NCI-H510A (cell line): ENCODE data around the gene OR1I1.

ENCODE experiments used
- DNase-seq: peaks from one replicate; lab custom pipeline; 2025; lab: John Stamatoyannopoulos, UW

The OR1I1 gene

GRCh38 chr19:15118789-15119494 is 36.9 kb downstream of the OR1I1 start:
- DNase-seq: no peak

DNA sequence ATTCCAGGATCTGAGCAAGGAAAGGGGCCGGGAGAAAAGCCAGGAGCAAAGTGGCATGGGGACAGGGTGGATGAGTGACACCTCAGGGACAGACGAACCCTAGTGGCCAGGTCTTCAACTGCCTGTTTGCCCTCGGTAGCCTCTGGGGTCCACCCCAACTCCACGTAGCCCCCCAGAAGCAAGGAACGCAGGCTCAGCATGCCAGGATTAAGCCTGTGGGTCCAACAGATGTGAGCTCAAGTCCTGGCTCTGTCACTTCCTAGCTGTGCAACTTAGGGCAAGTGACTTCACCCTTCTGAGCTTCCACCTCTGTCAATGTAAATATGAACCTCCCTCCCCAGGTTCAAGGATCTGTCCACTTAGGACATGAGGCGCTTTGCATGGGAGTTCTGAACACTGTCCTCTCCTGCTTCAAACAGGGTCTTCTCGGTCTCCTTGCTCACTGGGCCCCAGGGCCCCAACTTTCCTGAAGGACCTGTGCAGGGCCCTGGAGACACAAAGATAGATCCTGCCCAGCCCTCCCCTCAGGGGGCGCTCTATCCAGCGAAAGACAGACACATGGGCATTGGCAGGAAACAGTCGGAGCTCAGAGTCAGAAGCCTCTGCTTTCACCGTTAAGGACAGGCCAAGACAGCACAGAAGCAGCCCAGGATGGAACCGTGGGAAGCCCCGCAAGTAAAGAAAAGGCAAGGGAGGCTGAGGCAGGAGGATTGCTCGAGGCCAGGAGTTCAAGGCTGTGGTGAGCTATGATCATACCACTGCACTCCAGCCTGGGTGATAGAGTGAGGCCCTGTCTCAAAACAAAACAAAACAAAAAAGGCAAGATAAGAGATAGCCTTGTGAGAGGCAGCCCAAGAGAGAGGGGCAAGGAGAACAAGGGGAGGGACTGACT is 38.4 kb downstream of the OR1I1 start:
- DNase-seq: no peak

GRCh38 chr19:15122331-15123030 is 40.5 kb downstream of the OR1I1 start:
- no peak for DNase-seq

GRCh38 chr19:15123031-15123890 is 41.2 kb downstream of the OR1I1 start:
- no peak for DNase-seq

GRCh38 chr19:15123900-15124299 is 41.9 kb downstream of the OR1I1 start:
- no peak for DNase-seq

DNA sequence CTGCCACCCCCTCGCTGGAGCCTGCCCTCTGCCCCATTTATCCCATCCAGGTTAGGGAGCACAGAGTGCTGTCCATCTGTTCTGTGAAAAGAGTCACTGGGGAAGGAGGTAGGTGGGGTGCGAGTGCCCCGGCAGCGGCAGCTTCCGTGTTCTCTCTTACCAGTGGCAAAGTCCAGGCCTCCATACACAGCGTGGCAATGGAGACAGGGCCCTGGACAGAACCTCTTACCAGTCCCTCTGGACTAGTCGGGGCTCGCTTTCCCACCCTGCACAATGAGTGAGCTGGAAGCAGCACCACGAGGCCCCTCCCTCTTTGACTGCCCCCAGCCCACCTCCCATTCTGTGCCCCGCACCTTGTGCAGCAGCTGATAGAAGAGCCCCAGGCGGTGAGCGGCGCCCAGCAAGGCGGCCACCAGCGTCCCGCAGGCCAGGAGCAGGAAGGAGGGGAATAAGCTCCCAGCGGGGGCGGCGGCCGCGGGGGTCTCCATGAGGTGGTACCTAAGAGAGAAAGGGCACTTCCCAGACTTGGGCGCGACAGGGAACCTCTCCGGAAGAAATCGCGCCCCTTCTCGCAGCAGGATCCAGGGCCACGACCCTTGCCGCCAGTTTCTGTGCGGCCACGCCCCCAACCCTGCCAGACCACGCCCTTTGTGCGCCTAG is 42.7 kb downstream of the OR1I1 start:
- no peak for DNase-seq

DNA sequence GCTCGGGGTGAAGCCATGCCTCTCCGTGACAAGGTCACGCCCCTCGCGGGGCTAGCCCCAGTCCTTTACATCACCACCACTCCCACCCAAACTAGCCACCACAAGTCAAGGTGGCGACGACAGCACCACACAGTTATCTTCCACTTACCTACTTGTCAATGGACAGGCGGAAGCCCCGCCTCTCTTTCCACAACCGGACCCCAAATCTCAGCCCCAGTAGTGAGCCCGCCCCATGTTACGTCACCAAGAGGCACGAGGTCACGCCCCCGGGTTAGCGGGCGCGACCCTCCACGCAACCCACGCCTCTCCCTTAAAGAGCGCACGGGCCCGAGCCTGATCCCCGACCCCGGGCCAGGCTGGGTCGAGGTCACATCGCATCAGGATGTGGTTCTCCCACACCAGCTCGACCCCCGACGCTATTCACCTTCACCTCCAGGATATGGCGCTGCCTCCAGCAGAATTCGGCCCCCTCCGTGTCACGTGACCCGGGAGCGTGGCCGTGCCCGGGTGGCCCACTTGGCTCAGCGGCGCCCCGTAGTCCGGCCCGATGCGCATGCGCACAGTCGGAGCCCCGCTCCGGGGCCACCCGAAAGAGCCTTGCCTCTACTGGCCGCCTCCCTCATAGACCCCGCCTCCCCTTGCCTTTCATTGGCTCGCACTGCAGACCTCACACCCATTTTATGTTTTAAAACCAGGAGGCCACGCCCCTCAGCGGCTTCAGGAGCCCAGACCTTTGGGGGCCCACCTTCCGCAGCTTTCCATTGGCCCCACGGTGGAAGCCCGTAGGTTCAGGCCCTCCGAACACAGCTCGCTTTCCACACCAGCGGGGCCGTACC is 43.4 kb downstream of the OR1I1 start:
- peak; percentile 95 for DNase-seq

DNA sequence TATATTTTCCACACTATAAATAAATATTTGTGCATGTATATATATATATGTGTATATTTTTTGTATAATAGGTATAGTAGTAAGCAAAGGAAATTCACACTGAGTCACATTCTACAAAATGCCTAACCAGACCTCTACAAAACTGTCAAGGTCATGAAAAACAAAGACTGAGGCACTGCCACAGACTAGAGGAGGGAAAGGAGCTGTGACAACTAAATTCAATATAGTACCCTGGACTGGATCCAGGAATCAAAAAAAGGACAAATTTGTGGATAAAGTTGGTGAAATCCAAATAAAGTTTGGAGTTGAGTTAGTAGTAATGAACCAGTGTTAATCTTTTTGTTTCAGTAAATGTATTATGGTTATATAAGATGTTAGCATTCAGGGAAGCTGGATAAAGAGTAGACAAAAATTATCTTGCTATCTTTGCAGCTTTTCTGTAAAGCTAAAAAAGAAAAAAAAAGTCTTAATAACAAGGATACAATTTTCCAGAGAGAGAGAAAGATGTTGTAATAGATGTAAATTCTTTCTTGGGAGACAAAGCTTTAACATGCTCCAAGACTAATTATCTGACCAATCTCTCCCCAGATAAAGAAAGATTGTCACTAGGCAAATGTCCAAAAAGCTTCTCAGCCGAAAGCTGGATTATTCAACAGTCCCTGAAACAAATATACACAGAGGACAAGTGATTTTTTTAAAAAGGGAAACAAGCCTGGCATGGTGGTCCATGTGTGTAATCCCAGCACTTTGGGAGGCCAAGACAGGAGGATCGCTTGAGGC is 44.3 kb downstream of the OR1I1 start:
- no peak for DNase-seq

DNA sequence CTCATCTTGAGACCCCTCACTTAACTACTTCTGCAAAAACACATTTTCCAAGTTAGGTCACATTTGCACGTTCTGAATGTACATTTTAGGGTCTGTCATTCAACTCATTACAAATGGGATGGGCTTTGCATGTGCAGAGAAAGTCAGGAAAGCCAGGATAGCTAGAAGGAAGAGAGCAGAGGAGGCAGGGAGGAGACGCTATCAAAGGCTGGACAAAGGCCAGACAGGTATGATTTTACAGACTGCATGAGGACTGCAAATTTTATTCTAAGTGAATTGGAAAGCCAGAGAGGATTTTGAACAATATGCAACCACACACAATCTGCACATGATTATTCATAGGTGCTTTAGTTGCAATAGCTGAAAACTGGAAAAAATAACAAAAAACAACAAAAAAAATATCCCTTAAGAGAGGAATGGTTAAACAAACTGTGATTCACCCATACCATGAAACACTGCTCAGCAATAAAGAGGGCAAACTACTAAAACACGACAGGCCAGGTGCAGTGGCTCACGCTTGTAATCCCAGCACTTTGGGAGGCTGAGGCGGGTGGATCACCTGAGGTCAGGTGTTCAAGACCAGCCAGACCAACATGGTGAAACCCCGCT is 46.3 kb downstream of the OR1I1 start:
- no peak for DNase-seq

- DNase-seq: no peak
Measured at GRCh38 chr19:15129856-15130585, 48.0 kb downstream of the OR1I1 start.

- DNase-seq: no peak
Measured at GRCh38 chr19:15136234-15136954, 54.4 kb downstream of the OR1I1 start.

DNA sequence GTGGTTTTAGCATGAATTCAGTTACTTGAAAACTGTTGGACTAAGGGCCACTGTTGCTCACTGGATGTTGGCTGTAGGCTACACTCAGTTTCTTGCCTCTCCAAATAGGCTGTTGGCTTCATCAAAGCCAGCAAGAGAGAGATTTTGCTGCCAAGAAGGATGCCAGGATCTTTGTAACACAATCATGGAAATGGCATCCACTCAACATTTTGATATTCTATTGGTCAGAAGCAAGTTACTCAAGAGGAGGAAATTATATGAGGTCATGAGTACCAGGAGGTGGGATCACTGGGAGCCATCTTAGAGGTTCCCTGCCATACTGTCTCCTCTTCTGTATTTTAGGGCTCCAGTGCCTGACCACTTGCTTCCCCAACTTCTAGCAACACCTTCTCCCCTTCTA is 55.8 kb downstream of the OR1I1 start:
- DNase-seq: no peak

- no peak for DNase-seq
Measured at GRCh38 chr19:15138427-15138826, 56.4 kb downstream of the OR1I1 start.

- no peak for DNase-seq
Measured at GRCh38 chr19:15141143-15141542, 59.1 kb downstream of the OR1I1 start.

DNA sequence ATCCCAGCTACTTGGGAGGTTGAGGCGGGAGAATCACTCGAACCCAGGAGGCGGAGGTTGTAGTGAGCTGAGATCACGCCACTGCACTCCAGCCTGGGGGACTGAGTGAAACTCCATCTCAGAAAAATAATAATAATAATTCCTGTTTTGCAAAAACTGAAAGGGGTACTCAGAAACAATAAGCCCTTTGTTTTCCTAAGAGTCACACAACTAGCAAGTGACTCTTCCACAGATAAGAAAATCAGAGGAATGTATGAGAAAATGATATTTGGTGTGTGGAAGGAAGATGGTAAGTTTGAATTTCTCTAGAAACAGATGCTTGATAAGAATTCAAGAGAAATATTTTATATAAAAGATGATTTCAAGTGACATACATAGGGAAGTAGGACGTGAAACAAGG is 60.3 kb downstream of the OR1I1 start:
- DNase-seq: no peak
